ENCODE results near the gene ORM1.

- TF ChIP-seq BHLHE40 (IDR thresholded peaks at IDR 0.05; ENCODE audit: borderline replicate concordance): no peak
- TF ChIP-seq ELF4 (IDR thresholded peaks at IDR 0.05): no peak
- TF ChIP-seq FOXM1 (IDR thresholded peaks at IDR 0.05; ENCODE audit: borderline replicate concordance): no peak
Observed at GRCh38 chr9:114350636-114351401, 27.9 kb downstream of the ORM1 start.

Measured in HEK293T (cell line).